Measurements from ENCODE around the gene MRPL51. TPM values are rescaled to one million over a fixed set of nuclear protein-coding genes. Genes with fewer than 3 reads are reported as not detected.
"Not testable (repeated sequence)": the region's sequence is repeated elsewhere in the genome, so short reads cannot be mapped to it uniquely, and the experiment has no call there.

Gene MRPL51
- total RNA-seq, 2 donors from 2014 or later = 305 to 440 TPM

DNA sequence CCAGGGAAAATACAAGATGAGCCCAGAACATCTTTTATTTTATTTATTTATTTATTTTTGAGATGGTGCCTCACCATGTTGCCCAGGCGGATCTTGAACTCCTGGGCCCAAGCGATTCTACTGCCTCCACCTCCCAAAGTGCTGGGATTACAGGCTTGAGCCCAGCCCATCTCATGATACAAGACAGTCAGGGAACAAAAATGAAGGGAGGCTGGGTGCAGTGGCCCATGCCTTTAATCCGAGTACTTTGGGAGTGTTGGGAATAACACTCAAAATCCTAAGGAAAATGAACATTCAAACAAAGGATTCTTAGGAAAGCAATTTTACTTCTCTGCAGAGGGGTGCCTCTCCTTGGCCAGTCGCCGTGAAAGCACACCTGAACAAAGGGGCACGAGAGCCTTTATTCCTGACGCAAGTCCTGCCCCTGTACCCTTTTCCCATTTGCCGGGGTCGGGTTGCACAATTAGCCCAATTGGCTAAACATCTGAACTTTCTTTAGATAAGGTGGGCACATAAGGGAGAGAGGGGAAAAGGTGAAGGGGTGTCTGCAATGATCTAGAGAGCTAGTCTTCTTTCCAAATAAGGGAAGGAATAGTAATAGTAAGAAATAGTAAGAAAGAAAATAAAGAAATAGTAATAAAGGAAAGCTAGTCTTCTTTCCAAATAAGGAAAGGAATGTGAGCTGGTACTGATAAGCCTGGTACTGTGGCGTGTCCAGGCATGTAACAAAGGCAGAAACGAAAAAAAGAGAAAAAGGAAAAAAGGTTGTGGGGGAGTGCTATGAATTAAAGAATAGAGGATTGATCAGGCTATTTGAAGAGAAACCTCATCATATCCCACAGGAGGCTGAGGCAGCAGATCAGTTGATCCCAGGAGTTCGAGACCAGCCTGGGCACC, 14.3 kb upstream of the MRPL51 start:
- H3K27ac Mint-ChIP-seq = no peak overlapping the region
- no peaks in the 10 kb centered on the region for H3K9me3 Mint-ChIP-seq
- ATAC-seq (no peak), DNase-seq (ENCODE audit: low spot score in 2 of 2) (no peak)
- H3K36me3 Mint-ChIP-seq = peaks cover 13 to 22% of the 10 kb centered on the region in 2 donors

DNA sequence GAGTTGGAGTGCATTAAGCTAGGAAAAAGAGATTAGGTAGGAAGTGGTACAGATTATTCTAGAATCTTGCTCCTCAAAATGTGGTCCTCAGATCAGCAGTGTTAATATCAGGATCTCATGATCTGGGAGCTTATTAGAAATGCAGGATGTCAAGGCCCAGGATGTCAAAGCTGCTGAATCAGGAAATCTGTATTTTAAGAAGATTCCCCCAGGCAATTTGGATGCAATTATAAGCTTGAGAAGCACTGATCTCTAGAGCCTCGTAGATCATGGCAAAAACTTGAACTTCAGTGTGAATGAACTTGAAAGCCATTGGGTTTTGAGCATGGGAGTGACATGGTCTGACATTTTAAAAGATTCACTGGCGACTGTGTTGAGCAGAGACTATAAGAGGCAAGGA, 7.4 kb upstream of the MRPL51 start:
- Mint-ChIP-seq H3K27ac (no peak overlapping the region), H3K36me3 (peaks cover 7 to 12% of the 10 kb centered on the region in 2 donors), H3K9me3 (no peaks in the 10 kb centered on the region)
- no peak for DNase-seq (ENCODE audit: low spot score in 2 of 2)
- no peak for ATAC-seq

DNA sequence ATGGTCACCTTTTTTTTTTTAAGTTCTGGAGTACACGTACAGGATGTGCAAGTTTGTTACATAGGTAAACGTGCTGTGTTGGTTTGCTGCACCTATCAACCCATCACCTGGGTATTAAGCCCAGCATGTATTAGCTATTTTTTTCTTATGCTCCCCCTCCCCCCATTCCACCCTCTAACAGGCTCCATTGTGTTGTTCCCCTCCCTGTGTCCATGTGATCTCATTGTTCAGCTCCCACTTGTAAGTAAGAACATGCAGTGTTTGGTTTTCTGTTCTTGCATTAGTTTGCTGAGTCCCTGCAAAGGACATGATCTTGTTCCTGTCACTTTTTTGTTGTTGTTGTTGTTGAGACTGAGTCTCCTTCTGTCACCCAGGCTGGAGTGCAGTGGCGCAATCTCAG, 4.2 kb upstream of the MRPL51 start:
- not testable (repeated sequence) for H3K9me3 Mint-ChIP-seq; DNase-seq (ENCODE audit: low spot score in 2 of 2); ATAC-seq
- peak overlapping the region in 1 of 2 donors; percentile 63 for H3K27ac Mint-ChIP-seq
- peaks cover 29 to 34% of the 10 kb centered on the region in 2 donors for H3K36me3 Mint-ChIP-seq

DNA sequence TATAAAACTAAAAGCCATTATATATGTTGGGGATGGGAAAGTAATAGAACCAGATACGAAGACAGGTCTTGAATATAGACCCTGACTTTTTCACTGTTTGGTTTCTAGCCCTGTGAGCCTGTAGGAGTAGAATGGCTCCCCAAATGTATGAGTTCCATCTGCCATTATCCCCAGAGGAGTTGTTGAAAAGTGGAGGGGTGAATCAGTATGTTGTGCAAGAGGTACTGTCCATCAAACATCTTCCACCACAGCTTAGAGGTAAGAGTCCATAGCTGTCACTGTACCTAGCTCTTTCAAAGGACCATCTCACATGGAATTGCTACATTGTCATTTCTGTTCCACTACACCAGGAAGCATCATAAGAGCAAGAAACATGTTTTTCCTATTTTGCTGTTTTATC, 1.9 kb upstream of the MRPL51 start:
- peaks cover 36 to 41% of the 10 kb centered on the region in 2 donors for H3K36me3 Mint-ChIP-seq
- DNase-seq (ENCODE audit: low spot score in 2 of 2) = no peak
- H3K27ac Mint-ChIP-seq = peak overlapping the region; percentile 93 to 98
- no peaks in the 10 kb centered on the region for H3K9me3 Mint-ChIP-seq
- no peak for ATAC-seq

DNA sequence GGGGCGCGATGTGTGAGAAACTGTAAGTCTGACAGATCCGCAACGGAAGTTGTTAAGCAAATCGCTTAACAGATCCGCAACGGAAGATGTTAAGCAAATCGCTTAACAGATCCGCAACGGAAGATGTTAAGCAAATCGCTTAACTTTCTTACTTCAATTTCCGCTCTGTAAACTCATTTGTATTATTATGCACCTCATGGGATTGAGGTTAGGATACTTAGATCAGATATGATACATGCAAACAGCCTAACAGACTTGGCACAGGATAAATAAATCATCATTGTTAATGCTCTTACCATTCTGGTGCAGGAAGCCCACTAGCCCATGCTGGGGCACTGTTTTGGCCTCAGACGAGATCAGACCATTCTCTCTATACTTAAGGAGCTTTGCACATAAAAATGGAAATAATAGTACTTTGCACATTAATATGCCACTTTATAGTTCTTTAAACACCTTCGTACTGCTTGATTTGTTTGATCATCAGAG, 1.2 kb upstream of the MRPL51 start:
- Mint-ChIP-seq H3K36me3 (peaks cover 36 to 41% of the 10 kb centered on the region in 2 donors), H3K27ac (peak overlapping the region; percentile 93 to 98), H3K9me3 (no peaks in the 10 kb centered on the region)
- DNase-seq (ENCODE audit: low spot score in 2 of 2) (no peak), ATAC-seq (peak in 1 of 2 donors; percentile 7)

DNA sequence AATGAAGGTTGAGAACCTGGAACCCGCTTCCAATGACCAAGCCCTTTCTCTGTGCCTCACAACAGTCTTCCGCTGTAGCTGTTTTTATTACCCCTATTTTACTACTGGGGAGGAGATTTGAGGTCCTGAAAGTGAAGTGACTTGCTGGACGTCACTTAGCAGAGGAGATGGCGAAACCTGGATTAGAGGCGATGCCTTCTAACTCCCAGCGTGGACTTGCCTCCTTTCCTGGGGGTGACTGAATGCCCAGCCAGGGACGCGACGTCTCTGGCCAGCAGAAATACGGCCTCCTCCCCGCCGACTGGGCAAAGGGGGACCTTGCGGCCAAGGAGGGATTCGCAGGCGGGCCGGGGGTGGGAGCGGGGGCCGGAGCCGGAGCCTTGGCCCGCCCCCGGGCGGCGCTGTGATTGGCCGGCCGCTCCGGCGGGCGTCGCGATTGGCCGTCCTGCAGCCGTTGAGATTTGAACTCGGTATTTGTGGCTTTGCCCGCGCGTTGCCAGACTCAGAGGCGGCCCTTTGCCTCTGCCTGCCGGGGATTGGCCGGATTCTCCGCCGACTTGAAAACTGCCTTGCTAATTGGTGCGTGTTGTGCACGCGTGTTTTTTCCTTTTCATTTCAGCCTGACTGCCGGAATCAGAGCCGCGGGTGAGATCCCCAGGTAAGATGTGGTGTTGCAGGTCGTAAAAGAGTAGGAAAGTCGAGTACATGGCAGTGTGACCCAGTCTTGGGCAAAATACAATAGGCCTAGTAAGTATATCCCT, 615 bp upstream of the MRPL51 start, which contains the start of gene NCAPD2:
Gene NCAPD2, plus strand, starts transcription at position 606 of the 761 bp plus-strand sequence. CDS start 997 bp downstream, outside the sequence.
- peak within 1 kb of the TSS; percentile 95 to 98 for H3K27ac Mint-ChIP-seq
- DNase-seq (ENCODE audit: low spot score in 2 of 2) (peak; percentile 93 to 98), ATAC-seq (peak; percentile 88)
- no peaks in the 10 kb centered on the region for H3K9me3 Mint-ChIP-seq
- H3K36me3 Mint-ChIP-seq = peaks cover 36% of the 10 kb centered on the region in 2 donors

DNA sequence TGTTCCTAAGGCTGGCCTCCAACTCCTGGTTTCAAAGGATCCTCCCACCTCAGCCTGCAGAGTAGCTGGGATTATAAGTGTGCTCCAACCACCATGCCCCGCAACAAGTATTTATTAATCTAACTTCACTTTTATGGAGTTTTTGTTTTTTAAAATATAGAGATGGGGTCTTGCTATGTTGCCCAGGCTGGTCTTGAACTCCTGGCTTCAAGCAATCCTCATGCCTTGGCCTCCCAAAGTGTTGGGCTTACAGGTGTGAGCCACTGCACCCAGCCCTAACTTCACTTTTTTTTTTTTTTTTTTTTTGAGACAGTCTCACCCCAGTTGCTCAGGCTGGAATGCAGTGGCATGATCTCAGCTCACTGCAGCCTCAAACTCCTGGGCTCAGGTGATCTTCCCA, 2.4 kb downstream of the MRPL51 start:
- not testable (repeated sequence) for H3K9me3 Mint-ChIP-seq, H3K27ac Mint-ChIP-seq, ATAC-seq

DNA sequence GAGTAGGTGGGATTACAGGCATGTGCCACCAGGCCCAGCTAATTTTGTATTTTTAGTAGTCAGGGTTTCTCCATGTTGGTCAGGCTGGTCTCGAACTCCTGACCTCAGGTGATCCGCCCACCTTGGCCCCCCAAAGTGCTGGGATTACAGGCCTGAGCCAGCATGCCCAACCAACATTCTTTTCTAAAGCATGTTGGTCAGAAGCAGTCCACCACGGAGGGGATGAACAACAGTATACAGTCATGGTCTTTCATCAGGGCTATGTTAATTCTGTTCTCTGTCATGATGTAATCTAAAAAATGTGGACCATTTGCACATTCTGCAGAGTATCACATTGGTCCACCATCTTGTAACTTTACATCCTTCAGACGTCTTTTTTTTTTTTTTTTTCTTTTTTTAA, 3.6 kb downstream of the MRPL51 start:
- Mint-ChIP-seq H3K36me3 (peaks cover 19% of the 10 kb centered on the region in 2 donors), H3K27ac (no peak overlapping the region), H3K9me3 (no peaks in the 10 kb centered on the region)
- no peak for ATAC-seq
- no peak for DNase-seq (ENCODE audit: low spot score in 2 of 2)

More for the DNA sequence above, 2.4 kb downstream of the MRPL51 start:
- DNase-seq (ENCODE audit: low spot score in 2 of 2) = not testable (repeated sequence)
- H3K36me3 Mint-ChIP-seq = peaks cover 31% of the 10 kb centered on the region in 2 donors

DNA sequence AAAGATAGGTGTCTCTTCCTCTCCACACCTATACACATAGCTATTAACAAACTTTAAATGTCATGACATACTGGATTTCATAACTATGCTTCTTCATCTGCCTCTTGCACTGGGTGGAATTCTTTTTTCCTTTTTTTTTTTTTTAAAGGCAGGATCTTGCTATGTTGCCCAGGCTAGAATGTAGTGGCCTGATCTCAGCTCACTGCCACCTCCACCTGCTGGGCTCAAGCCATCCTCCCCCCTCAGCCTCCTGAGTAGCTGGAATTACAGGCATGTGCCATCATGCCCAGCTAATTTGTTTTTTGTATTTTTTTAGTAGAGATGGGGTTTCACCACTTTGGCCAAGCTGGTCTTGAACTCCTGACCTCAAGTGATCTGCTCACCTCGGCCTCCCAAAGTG, 4.8 kb downstream of the MRPL51 start:
- Mint-ChIP-seq H3K9me3 (no peaks in the 10 kb centered on the region), H3K27ac (no peak overlapping the region), H3K36me3 (peaks cover 14 to 17% of the 10 kb centered on the region in 2 donors)
- ATAC-seq = no peak
- DNase-seq (ENCODE audit: low spot score in 2 of 2) = no peak

DNA sequence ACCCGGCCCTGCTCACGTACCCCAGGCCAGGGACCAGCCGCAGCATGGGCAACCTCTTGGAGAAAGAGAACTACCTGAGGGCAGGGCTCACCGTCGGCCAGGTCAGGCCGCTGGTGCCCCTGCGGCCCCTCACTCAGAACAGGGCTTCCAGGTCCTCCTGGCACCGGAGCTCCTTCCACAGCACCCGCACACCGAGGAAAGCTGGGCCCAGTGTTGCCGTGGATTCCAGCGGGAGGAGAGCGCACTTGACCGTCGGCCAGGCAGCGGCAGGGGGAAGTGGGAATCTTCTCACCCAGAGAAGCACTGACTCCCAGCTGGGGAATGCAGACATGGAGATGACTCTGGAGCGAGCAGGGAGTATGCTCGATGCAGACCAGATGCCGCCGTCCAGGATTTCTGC, 14.6 kb downstream of the MRPL51 start:
- ATAC-seq (no peak), DNase-seq (ENCODE audit: low spot score in 2 of 2) (no peak)
- no peaks in the 10 kb centered on the region for H3K9me3 Mint-ChIP-seq
- H3K27ac Mint-ChIP-seq = no peak overlapping the region
- H3K36me3 Mint-ChIP-seq = no peaks in the 10 kb centered on the region

DNA sequence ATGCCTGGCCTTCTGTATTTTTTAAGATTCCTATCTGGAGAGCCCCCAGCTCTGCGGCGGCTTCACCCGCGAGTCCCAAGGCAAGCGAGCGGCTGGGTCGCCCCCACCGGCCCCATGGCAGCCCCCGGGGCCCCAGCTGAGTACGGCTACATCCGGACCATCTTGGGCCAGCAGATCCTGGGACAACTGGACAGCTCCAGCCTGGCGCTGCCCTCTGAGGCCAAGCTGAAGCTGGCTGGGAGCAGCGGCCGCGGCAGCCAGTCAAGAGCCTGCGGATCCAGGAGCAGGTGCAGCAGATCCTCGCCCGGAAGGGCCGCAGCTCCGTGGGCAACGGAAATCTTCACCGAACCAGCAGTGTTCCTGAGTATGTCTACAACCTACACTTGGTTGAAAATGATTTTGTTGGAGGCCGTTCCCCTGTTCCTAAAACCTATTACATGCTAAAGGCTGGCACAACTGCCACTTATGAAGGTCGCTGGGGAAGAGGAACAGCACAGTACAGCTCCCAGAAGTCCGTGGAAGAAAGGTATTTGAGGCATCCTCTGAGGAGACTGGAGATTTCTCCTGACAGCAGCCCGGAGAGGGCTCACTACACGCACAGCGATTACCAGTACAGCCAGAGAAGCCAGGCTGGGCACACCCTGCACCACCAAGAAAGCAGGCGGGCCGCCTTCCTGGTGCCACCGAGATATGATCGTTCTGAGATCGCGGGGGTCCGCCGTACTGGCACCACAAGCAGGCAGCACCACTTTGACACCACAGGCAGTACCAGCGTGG, 15.3 kb downstream of the MRPL51 start:
- H3K9me3 Mint-ChIP-seq; ATAC-seq; DNase-seq (ENCODE audit: low spot score in 2 of 2); H3K36me3 Mint-ChIP-seq; H3K27ac Mint-ChIP-seq: not testable (repeated sequence)

DNA sequence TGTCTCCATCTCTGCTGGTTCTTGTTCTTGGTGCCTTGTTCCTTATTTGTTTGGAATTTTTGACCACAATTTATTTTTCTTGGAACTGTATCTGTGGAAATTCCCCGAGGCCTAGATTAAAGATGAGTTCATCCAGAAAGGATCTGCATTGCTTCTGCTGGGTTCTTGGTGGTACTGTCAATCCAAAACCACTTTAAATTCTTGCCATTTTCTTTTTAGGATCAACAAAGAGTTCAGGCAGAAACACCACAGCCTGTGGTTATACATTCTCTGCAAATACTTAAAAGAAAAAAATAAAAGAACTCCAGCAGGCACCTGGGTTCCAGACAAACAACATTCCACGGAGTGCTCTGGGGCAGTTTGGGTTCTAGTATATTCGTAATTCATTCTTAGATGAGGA, 16.6 kb downstream of the MRPL51 start:
- Mint-ChIP-seq H3K27ac (no peak overlapping the region), H3K36me3 (no peaks in the 10 kb centered on the region), H3K9me3 (no peaks in the 10 kb centered on the region)
- DNase-seq (ENCODE audit: low spot score in 2 of 2) (no peak), ATAC-seq (no peak)

DNA sequence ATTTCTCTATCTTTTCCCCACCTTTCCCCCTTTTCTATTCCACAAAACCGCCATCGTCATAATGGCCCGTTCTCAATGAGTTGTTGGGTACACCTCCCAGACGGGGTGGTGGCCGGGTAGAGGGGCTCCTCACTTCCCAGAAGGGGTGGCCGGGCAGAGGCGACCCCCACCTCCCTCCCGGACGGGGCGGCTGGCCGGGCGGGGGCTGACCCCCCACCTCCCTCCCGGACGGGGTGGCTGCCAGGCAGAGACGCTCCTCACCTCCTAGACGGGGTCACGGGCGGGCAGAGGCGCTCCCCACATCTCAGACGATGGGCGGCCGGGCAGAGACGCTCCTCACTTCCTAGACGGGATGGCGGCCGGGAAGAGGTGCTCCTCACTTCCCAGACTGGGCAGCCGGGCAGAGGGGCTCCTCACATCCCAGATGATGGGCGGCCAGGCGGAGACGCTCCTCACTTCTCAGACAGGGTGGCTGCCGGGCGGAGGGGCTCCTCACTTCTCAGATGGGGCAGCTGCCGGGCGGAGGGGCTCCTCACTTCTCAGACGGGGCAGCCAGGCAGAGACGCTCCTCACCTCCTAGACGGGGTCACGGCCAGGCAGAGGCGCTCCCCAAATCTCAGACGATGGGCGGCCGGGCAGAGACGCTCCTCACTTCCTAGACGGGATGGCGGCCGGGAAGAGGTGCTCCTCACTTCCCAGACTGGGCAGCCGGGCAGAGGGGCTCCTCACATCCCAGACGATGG, 17.7 kb downstream of the MRPL51 start:
- ATAC-seq; H3K36me3 Mint-ChIP-seq; DNase-seq (ENCODE audit: low spot score in 2 of 2); H3K9me3 Mint-ChIP-seq: not testable (repeated sequence)
- H3K27ac Mint-ChIP-seq = peak overlapping the region in 1 of 2 donors; percentile 14

DNA sequence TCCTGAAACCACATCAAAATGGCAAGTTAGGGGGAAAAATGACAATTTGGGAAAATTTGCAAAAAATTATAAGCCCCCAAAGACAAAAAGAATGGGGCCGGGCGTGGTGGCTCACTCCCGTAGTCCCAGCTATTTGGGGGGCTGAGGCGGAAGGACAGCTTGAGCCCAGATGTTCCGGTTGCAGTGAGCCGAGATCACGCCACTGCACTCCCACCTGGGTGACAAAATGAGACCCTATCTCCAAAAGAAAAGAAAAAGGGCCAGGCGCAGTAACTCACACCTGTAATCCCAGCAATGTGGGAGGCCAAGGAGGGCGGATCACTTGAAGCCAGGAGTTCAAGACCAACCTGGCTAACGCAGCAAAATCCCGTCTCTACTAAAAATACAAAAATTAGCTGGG, 20.6 kb downstream of the MRPL51 start:
- H3K36me3 Mint-ChIP-seq = peaks cover 17 to 30% of the 10 kb centered on the region in 2 donors
- ATAC-seq = no peak

DNA sequence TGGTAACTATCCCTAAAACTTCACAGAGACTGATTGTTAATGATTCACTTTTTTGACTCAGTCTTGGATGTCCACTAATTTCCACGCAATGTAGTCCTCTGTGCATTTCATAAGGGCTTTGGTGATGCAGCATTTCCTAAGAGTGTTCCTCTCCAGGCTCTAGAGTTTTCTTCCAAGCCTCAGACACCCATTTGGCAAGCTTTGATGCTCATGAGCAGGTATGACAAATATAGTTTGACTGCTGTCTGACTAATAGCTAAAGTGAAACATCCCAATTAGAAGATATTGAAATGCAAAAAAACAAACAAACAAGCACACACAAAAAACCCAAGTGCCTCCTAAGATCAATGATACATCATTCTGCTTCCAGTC, 21.1 kb downstream of the MRPL51 start:
- H3K27ac Mint-ChIP-seq = peak overlapping the region in 1 of 2 donors; percentile 86
- peaks cover 23 to 36% of the 10 kb centered on the region in 2 donors for H3K36me3 Mint-ChIP-seq
- no peak for DNase-seq (ENCODE audit: low spot score in 2 of 2)
- ATAC-seq = no peak
- no peaks in the 10 kb centered on the region for H3K9me3 Mint-ChIP-seq

More for the DNA sequence above, 20.6 kb downstream of the MRPL51 start:
- Mint-ChIP-seq H3K9me3 (no peaks in the 10 kb centered on the region), H3K27ac (peak overlapping the region in 1 of 2 donors; percentile 86)
- DNase-seq (ENCODE audit: low spot score in 2 of 2) = no peak
